WI38 (cell line): ENCODE data around the gene LANCL2.

Experiments
- H3K4me3 ChIP-seq: 2 replicates; pipeline ENCODE4 v1.5.1; 2011; ENCODE audit warnings: low read depth, mild to moderate bottlenecking, control low read depth, low read length
- CTCF ChIP-seq: IDR thresholded peaks from 2 replicates; pipeline ENCODE4 v1.5.1; 2012; ENCODE audit warnings: low read depth, mild to moderate bottlenecking, control low read depth, low read length

LANCL2 gene

GRCh38 chr7:55425141-55425752 lies 60.1 kb downstream of the LANCL2 start:
- TF ChIP-seq CTCF = no peak
- no peak overlapping the region for H3K4me3 ChIP-seq

GRCh38 chr7:55426676-55427075 lies 61.5 kb downstream of the LANCL2 start:
- H3K4me3 ChIP-seq = no peak overlapping the region
- no peak for TF ChIP-seq CTCF

GRCh38 chr7:55427342-55427741 lies 62.2 kb downstream of the LANCL2 start:
- H3K4me3 ChIP-seq = no peak overlapping the region
- TF ChIP-seq CTCF = no peak

- H3K4me3 ChIP-seq = no peak overlapping the region
- no peak for TF ChIP-seq CTCF
Measured at GRCh38 chr7:55427800-55428199, 62.7 kb downstream of the LANCL2 start.

- no peak for TF ChIP-seq CTCF
- H3K4me3 ChIP-seq = no peak overlapping the region
Measured at GRCh38 chr7:55429835-55430499, 64.8 kb downstream of the LANCL2 start.

GRCh38 chr7:55431898-55432297 lies 66.8 kb downstream of the LANCL2 start:
- TF ChIP-seq CTCF = no peak
- no peak overlapping the region for H3K4me3 ChIP-seq

GRCh38 chr7:55432506-55432905 lies 67.4 kb downstream of the LANCL2 start:
- no peak for TF ChIP-seq CTCF

More at GRCh38 chr7:55432506-55432905, 67.4 kb downstream of the LANCL2 start:
- no peak overlapping the region for H3K4me3 ChIP-seq
